ENCODE measurements around the gene ABCA10. TPM values are rescaled to one million over a fixed set of nuclear protein-coding genes. Genes with fewer than 3 reads are reported as not detected.

Gene ABCA10
- total and polyA plus RNA-seq, 7 experiments from 2014 or later: 0.80 to 3.9 (median 1.8) TPM; not detected in 2

- ATAC-seq: no peak
- Histone ChIP-seq H3K27ac (ENCODE audit: low read depth, low read length) (no peak overlapping the region), H3K4me1 (ENCODE audit: control insufficient read depth in 2 of 2, insufficient read depth in 2 of 2, low read length in 2 of 2) (no peaks in the 10 kb centered on the region), H3K27me3 (ENCODE audit: control insufficient read depth in 2 of 2, insufficient read depth in 2 of 2, low read length in 2 of 2) (no peaks in the 10 kb centered on the region), H3K4me3 (ENCODE audit: low read length) (no peak overlapping the region), H3K9me3 (ENCODE audit: control insufficient read depth in 2 of 3, low read length in 3 of 3) (no peaks in the 10 kb centered on the region), H3K36me3 (ENCODE audit: control insufficient read depth in 2 of 3, insufficient read depth in 3 of 3, low read length in 3 of 3) (no peaks in the 10 kb centered on the region)
- Mint-ChIP-seq H3K36me3 (peaks cover 0 to 56% (median 23%) of the 10 kb centered on the region in 5 donors), H3K27me3 (no peaks in the 10 kb centered on the region), H3K4me3 (no peak overlapping the region), H3K9me3 (no peaks in the 10 kb centered on the region), H3K4me1 (no peaks in the 10 kb centered on the region), H3K27ac (no peak overlapping the region)
- intact Hi-C loops (cut with micrococcal nuclease): no loop called here
- DNase-seq: no peak
- ChIA-PET CTCF (no interaction called here), POLR2A (no interaction called here)
These were observed 38.6 kb upstream of the ABCA10 start for GRCh38 chr17:69267219-69267618.

- Histone ChIP-seq H3K4me3 (ENCODE audit: low read length) (no peak overlapping the region), H3K36me3 (ENCODE audit: control insufficient read depth in 2 of 3, insufficient read depth in 3 of 3, low read length in 3 of 3) (no peaks in the 10 kb centered on the region), H3K9me3 (ENCODE audit: control insufficient read depth in 2 of 3, low read length in 3 of 3) (no peaks in the 10 kb centered on the region), H3K27me3 (ENCODE audit: control insufficient read depth in 2 of 2, insufficient read depth in 2 of 2, low read length in 2 of 2) (no peaks in the 10 kb centered on the region), H3K27ac (ENCODE audit: low read depth, low read length) (no peak overlapping the region), H3K4me1 (ENCODE audit: control insufficient read depth in 2 of 2, insufficient read depth in 2 of 2, low read length in 2 of 2) (no peaks in the 10 kb centered on the region)
- no peaks in the 10 kb centered on the region for H3K4me1 Mint-ChIP-seq
- ChIA-PET CTCF (no interaction called here), POLR2A (no interaction called here)
- no peak overlapping the region for H3K27ac Mint-ChIP-seq
- intact Hi-C loops (cut with micrococcal nuclease): no loop called here
- H3K36me3 Mint-ChIP-seq: peaks cover 0 to 51% (median 24%) of the 10 kb centered on the region in 5 donors
- no peaks in the 10 kb centered on the region for H3K27me3 Mint-ChIP-seq
- H3K9me3 Mint-ChIP-seq: no peaks in the 10 kb centered on the region
- ATAC-seq: no peak
- DNase-seq: no peak
- no peak overlapping the region for H3K4me3 Mint-ChIP-seq
These were observed 37.2 kb upstream of the ABCA10 start for GRCh38 chr17:69265873-69266272.

GRCh38 chr17:69254187-69254586 lies 25.6 kb upstream of the ABCA10 start:
- CTCF ChIA-PET: no interaction called here
- ATAC-seq: no peak

GRCh38 chr17:69250641-69251040 lies 22.0 kb upstream of the ABCA10 start:
- no peak overlapping the region for H3K27ac ChIP-seq (ENCODE audit: low read depth, low read length)
- Mint-ChIP-seq H3K27me3 (no peaks in the 10 kb centered on the region), H3K36me3 (peaks cover 0 to 19% (median 5%) of the 10 kb centered on the region in 5 donors), H3K4me3 (no peak overlapping the region), H3K4me1 (peaks cover 0 to 4% (median 0%) of the 10 kb centered on the region in 7 donors), H3K27ac (no peak overlapping the region), H3K9me3 (no peaks in the 10 kb centered on the region)
- ChIA-PET CTCF (no interaction called here), POLR2A (no interaction called here)
- no peaks in the 10 kb centered on the region for H3K4me1 ChIP-seq (ENCODE audit: control insufficient read depth in 2 of 2, insufficient read depth in 2 of 2, low read length in 2 of 2)
- peaks cover 0 to 11% (median 0%) of the 10 kb centered on the region in 3 experiments for H3K36me3 ChIP-seq (ENCODE audit: control insufficient read depth in 2 of 3, insufficient read depth in 3 of 3, low read length in 3 of 3)
- no peaks in the 10 kb centered on the region for H3K27me3 ChIP-seq (ENCODE audit: control insufficient read depth in 2 of 2, insufficient read depth in 2 of 2, low read length in 2 of 2)
- DNase-seq (no peak), ATAC-seq (no peak)
- intact Hi-C loops (cut with micrococcal nuclease): no loop called here
- H3K9me3 ChIP-seq (ENCODE audit: control insufficient read depth in 2 of 3, low read length in 3 of 3): no peaks in the 10 kb centered on the region
- no peak overlapping the region for H3K4me3 ChIP-seq (ENCODE audit: low read length)

More at GRCh38 chr17:69254187-69254586, 25.6 kb upstream of the ABCA10 start:
- POLR2A ChIA-PET: no interaction called here
- H3K4me3 ChIP-seq (ENCODE audit: low read length): no peak overlapping the region
- no peaks in the 10 kb centered on the region for H3K9me3 Mint-ChIP-seq
- H3K4me3 Mint-ChIP-seq: no peak overlapping the region
- H3K9me3 ChIP-seq (ENCODE audit: control insufficient read depth in 2 of 3, low read length in 3 of 3): no peaks in the 10 kb centered on the region
- no peaks in the 10 kb centered on the region for H3K27me3 ChIP-seq (ENCODE audit: control insufficient read depth in 2 of 2, insufficient read depth in 2 of 2, low read length in 2 of 2)
- no peak overlapping the region for H3K27ac Mint-ChIP-seq
- H3K27ac ChIP-seq (ENCODE audit: low read depth, low read length): no peak overlapping the region
- no peaks in the 10 kb centered on the region for H3K4me1 Mint-ChIP-seq
- peaks cover 0 to 15% (median 0%) of the 10 kb centered on the region in 3 experiments for H3K36me3 ChIP-seq (ENCODE audit: control insufficient read depth in 2 of 3, insufficient read depth in 3 of 3, low read length in 3 of 3)
- DNase-seq: no peak
- H3K27me3 Mint-ChIP-seq: no peaks in the 10 kb centered on the region
- intact Hi-C loops (cut with micrococcal nuclease): no loop called here
- peaks cover 0 to 26% (median 5%) of the 10 kb centered on the region in 5 donors for H3K36me3 Mint-ChIP-seq
- H3K4me1 ChIP-seq (ENCODE audit: control insufficient read depth in 2 of 2, insufficient read depth in 2 of 2, low read length in 2 of 2): no peaks in the 10 kb centered on the region

GRCh38 chr17:69246726-69247375 lies 18.2 kb upstream of the ABCA10 start:
- Histone ChIP-seq H3K4me1 (ENCODE audit: control insufficient read depth in 2 of 2, insufficient read depth in 2 of 2, low read length in 2 of 2) (no peaks in the 10 kb centered on the region), H3K36me3 (ENCODE audit: control insufficient read depth in 2 of 3, insufficient read depth in 3 of 3, low read length in 3 of 3) (no peaks in the 10 kb centered on the region), H3K9me3 (ENCODE audit: control insufficient read depth in 2 of 3, low read length in 3 of 3) (no peaks in the 10 kb centered on the region), H3K4me3 (ENCODE audit: low read length) (no peak overlapping the region), H3K27me3 (ENCODE audit: control insufficient read depth in 2 of 2, insufficient read depth in 2 of 2, low read length in 2 of 2) (no peaks in the 10 kb centered on the region), H3K27ac (ENCODE audit: low read depth, low read length) (no peak overlapping the region)
- no peak overlapping the region for H3K4me3 Mint-ChIP-seq
- ATAC-seq (no peak), DNase-seq (peak in 6 of 9 donors; percentile 2 to 37 (median 26))
- no peaks in the 10 kb centered on the region for H3K9me3 Mint-ChIP-seq
- H3K27me3 Mint-ChIP-seq: no peaks in the 10 kb centered on the region
- ChIA-PET POLR2A (no interaction called here), CTCF (interaction anchor here (0.6 to 1.5 kb wide), 7 partner anchors 13 to 789 kb away, joined by 3 to 8 read pairs (median 3); partner anchors contain the start of gene WIPI1)
- intact Hi-C loops (cut with micrococcal nuclease): loop anchor here (1.0 to 10.0 kb wide), 6 partner anchors 44 to 780 kb away; no protein-coding TSS in a partner anchor
- peaks cover 0 to 15% (median 0%) of the 10 kb centered on the region in 5 donors for H3K36me3 Mint-ChIP-seq
- H3K27ac Mint-ChIP-seq: no peak overlapping the region
- H3K4me1 Mint-ChIP-seq: peaks cover 0 to 4% (median 0%) of the 10 kb centered on the region in 7 donors

GRCh38 chr17:69246202-69246601 lies 17.6 kb upstream of the ABCA10 start:
- no peak overlapping the region for H3K27ac ChIP-seq (ENCODE audit: low read depth, low read length)
- no peak overlapping the region for H3K4me3 ChIP-seq (ENCODE audit: low read length)
- H3K36me3 Mint-ChIP-seq: peaks cover 0 to 15% (median 4%) of the 10 kb centered on the region in 5 donors
- H3K27me3 ChIP-seq (ENCODE audit: control insufficient read depth in 2 of 2, insufficient read depth in 2 of 2, low read length in 2 of 2): no peaks in the 10 kb centered on the region
- peaks cover 0 to 4% (median 0%) of the 10 kb centered on the region in 7 donors for H3K4me1 Mint-ChIP-seq
- no peaks in the 10 kb centered on the region for H3K4me1 ChIP-seq (ENCODE audit: control insufficient read depth in 2 of 2, insufficient read depth in 2 of 2, low read length in 2 of 2)
- H3K36me3 ChIP-seq (ENCODE audit: control insufficient read depth in 2 of 3, insufficient read depth in 3 of 3, low read length in 3 of 3): no peaks in the 10 kb centered on the region
- H3K27me3 Mint-ChIP-seq: no peaks in the 10 kb centered on the region
- ATAC-seq (no peak), DNase-seq (no peak)
- H3K4me3 Mint-ChIP-seq: no peak overlapping the region
- no peak overlapping the region for H3K27ac Mint-ChIP-seq
- CTCF ChIA-PET: no interaction called here
- no peaks in the 10 kb centered on the region for H3K9me3 Mint-ChIP-seq
- POLR2A ChIA-PET: no interaction called here
- intact Hi-C loops (cut with micrococcal nuclease): loop anchor here (1.0 to 10.0 kb wide), 6 partner anchors 45 to 779 kb away; no protein-coding TSS in a partner anchor
- H3K9me3 ChIP-seq (ENCODE audit: control insufficient read depth in 2 of 3, low read length in 3 of 3): no peaks in the 10 kb centered on the region

- CTCF ChIA-PET: no interaction called here
- intact Hi-C loops (cut with micrococcal nuclease): loop anchor here (1.0 to 10.0 kb wide), 6 partner anchors 45 to 779 kb away; no protein-coding TSS in a partner anchor
- POLR2A ChIA-PET: no interaction called here
- ATAC-seq: no peak
- Mint-ChIP-seq H3K4me1 (peaks cover 0 to 4% (median 0%) of the 10 kb centered on the region in 7 donors), H3K27ac (no peak overlapping the region), H3K36me3 (peaks cover 0 to 21% (median 10%) of the 10 kb centered on the region in 5 donors), H3K4me3 (no peak overlapping the region), H3K9me3 (no peaks in the 10 kb centered on the region), H3K27me3 (no peaks in the 10 kb centered on the region)
- Histone ChIP-seq H3K9me3 (ENCODE audit: control insufficient read depth in 2 of 3, low read length in 3 of 3) (no peaks in the 10 kb centered on the region), H3K36me3 (ENCODE audit: control insufficient read depth in 2 of 3, insufficient read depth in 3 of 3, low read length in 3 of 3) (no peaks in the 10 kb centered on the region), H3K27ac (ENCODE audit: low read depth, low read length) (no peak overlapping the region), H3K4me3 (ENCODE audit: low read length) (no peak overlapping the region), H3K4me1 (ENCODE audit: control insufficient read depth in 2 of 2, insufficient read depth in 2 of 2, low read length in 2 of 2) (no peaks in the 10 kb centered on the region), H3K27me3 (ENCODE audit: control insufficient read depth in 2 of 2, insufficient read depth in 2 of 2, low read length in 2 of 2) (no peaks in the 10 kb centered on the region)
- DNase-seq: no peak
These were observed 17.0 kb upstream of the ABCA10 start for GRCh38 chr17:69245617-69246016.

Measured in naive thymus-derived CD4-positive, alpha-beta T cell (primary cell).